Measurements from ENCODE around the gene EXOSC6.
"Not testable (repeated sequence)": the region's sequence is repeated elsewhere in the genome, so short reads cannot be mapped to it uniquely, and the experiment has no call there.

EXOSC6 gene

DNA sequence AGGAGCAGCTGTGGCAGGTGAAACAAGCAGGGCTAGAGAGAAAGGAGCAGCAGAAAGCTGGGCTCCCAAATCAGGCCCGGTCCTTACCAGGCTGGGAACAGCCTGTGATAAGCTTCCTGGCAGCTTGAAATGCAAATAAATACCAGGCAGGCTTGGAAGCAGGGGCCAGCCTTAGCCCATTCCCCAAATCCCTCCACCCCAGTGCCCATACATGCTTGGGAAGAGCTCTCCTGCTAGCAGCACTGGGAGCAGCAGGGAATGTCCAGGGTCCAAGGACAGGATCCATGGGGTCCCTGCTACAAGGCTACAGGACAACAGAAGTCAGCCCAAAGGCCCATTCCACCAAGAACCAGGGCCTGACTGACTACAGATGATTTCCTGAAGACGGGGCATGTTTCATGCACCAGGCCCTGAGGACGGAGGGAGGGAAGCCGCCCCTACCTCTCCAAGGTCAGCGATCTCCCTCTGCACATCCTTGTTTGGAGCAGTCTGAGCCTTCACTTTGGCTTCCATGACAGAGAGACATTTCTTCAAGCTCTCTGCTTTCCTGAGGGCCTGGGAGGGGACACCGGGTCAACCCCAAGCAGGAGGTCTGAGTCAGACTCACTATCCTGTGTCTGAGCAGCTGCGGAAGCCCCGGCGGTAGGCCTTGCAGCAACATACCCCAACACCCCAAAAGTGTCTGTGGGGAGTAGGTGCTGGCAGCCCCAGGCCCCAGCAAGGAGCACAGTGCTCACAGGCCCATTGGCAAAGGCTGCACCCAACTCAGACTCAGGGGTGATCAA lies 2.6 kb upstream of the EXOSC6 start:
- no peak for DNase-seq

DNA sequence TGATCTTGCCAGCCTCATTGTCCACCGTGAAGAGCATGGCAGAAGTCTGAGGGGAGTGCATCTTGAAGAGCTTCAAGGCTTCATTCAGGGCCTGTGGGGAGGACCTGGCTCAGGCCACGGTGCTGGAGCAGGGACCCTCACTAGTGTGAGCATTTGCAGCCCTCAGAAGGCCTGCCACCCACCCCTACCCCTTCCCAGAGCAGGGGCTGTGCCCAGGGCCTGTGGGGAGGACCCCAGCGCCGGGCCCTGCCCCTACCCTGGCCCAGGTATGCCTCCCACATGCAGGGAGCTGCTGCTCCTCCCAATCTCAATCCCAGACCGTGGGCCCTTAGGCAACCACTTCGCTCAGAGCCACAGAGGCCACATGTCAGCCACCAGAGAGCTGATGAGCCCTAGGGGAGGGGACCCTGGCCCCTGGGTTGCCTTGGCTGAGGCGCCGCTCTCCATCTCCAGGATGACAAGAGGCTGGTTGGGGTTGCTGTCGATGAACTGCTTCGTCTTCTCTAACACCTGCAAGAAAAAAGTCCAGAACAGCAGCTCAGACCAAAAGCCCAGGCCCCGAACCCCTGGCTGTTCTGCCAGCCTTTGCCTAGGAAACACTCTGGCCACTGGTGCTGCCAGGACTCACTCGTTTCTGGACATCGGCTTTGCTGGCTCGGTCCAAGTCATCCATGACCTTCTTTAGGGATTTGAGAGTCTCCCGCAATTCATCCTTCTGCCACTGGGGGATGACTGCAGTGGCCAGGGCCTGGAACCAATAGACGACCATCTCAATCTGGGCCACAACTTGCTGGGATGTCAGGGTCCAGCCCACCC lies 1.8 kb upstream of the EXOSC6 start:
- peak; percentile 16 to 19 for DNase-seq

DNA sequence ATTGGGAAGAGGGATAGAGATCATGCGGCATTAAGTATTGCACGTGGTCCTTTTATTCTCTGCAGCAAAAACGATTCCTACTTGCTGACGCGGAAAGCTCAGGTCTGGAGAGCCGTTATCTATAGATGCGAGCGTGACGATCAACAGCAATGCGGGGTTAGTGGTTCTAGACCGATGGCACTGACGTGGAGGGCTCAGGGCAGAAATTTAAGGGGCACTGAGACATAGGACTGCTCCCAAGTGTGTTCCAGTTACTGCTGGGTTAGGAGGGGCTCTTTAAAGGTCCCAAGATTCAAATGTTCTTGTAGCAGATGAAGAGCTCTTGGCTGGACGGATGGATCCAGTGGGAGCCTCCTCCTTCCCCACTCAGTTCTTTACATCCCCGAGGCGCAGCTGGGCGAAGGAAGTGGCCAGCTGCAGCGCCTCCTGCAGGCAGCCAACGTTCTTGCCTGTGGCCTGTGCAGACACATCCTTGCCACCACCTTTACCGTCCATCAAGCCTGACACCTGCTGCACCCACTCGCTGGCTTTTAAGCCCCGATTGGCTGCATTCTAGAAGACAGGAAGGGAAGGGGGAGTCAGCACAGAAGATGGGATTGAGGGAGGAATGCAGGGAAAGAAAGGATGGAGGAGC lies 732 bp upstream of the EXOSC6 start:
- DNase-seq = peak; percentile 26 to 37

DNA sequence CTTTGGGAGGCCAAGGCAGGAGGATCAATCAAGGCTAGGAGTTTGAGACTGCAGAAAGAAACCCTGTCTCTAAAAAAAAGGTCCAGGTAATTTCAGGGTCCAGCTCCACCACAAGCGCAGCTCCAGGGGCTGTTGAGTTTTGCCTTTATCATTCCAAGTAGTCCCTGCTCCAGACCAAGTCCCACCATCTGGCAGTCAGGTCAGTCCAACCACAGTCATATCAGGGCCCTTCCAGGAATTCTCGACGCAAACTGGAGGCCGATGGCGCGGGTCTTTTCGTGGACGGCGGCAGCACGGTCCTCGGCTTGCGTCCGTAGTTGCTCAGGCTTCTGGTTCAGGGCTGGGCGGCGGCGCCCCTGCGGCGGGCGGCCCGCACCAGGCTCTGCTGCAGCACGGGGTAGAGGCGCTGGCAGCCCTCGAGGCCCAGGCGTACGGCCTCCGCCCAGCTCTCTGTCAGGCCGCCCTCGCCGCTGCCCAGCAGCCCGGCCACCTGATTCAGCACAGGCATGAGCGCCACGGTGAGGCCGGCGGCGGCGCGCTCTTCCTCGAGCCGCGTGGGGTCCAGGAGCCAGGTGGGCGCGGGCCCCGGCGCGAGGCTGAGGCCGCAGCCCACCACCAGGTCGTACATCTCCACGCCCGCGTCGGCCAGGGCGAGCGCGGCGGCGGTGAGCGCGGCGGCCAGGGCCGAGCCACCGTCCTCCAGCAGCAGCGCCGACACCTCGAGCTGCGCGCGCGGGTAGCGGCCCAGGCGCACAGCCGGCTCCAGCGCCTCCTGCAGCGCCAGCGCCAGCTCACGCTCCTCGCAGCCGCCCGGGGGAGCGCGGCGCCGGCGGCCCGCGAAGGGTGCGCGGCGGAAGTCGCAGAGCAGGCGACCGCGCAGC lies 752 bp downstream of the EXOSC6 start:
- DNase-seq = peak; percentile 13 to 57

DNA sequence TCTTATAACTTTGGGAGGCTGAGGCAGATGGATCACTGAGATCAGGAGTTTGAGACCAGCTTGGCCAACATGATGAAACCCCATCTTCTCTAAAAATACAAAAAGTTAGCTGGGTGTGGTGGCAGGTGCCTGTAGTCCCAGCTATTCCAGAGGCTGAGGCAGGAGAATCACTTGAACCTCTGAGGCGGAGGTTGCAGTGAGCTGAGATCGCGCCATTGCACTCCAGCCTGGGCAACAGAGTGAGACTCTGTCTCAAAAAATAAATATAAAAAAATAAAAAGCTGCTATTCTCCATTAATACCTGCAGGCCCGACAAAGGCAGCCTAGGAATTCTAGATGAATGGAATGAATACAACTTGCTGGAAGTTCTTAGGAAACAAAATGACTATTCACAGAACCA lies 2.0 kb downstream of the EXOSC6 start:
- DNase-seq = not testable (repeated sequence)

DNA sequence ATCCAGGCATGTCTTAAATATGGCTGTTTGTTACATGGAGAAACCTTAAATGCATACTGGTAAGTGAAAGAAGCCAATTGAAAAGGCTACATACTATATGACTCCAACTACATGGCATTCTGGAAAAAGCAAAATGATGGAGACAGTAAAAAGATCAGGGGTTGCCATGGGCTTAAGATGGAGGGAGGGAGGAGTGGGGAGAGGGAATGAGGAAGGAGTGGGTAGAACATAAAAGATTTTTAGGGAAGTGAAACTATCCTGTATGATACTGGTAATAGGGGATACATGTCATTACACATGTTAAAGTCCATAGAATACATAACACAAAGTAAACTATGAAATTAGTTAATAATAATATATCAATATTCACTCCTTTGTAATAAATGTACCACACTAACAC lies 13.0 kb downstream of the EXOSC6 start:
- not testable (repeated sequence) for DNase-seq

DNA sequence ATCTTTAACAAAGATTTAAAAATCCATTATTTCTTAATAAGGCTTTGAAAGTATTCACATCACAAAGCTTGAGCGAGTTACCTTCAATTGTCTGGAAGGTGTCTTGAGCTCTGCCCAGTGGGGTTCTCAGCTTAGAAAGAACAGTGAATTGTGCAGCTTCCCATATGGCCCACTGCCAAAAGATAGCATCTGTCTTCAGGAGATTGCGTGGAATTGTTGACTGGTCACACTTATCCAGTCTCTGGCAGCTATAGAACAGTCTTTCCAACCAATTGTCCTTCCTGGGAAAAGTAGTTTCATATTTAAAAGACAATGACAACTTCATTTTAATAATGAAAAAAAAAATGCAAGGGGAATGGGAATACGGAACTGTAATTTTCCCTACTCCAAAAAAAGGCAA lies 19.9 kb downstream of the EXOSC6 start:
- DNase-seq = not testable (repeated sequence)

DNA sequence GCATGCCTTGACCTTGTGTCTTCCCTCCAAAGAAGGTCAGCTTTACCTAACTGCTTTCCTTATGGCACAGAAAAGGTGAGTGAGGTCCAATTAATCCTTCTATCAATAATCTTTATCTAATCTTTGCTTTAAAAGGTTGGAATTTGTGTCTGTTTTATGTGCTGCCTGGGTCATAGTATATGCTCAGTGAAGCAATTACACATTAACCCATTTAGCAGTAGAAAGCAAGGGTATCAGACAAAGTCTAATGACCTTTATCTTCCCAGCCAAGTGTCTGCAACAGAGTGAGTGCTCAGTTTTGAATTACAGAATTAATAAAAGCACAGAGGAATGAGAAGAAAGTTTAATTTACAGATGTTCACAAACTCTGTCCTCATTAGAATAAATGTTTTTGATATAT lies 25.7 kb downstream of the EXOSC6 start:
- DNase-seq = not testable (repeated sequence)

DNA sequence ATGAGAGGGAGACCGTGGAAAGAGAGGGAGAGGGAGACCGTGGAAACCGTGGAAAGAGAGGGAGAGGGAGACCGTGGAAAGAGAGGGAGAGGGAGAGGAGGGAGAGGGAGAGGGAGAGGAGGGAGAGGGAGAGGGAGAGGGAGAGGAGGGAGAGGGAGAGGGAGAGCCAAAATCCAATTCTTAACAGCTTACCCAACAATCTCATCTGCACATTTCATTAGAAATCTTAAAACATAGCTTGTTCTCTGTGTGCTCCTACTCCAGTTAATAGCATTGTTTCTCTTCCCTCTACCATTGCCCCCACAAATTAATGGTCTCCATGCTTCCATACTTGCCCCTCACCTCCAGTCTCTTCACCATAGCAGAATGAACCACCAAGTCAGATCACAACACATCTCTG lies 26.3 kb downstream of the EXOSC6 start:
- not testable (repeated sequence) for DNase-seq

DNA sequence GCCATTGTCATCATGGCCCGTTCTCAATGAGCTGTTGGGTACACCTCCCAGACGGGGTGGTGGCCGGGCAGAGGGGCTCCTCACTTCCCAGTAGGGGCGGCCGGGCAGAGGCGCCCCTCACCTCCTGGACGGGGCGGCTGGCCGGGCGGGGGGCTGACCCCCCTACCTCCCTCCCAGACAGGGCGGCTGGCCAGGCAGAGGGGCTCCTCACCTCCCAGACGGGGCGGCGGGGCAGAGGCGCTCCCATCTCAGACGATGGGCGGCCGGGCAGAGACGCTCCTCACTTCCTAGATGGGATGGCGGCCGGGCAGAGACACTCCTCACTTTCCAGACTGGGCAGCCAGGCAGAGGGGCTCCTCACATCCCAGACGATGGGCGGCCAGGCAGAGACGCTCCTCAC lies 27.1 kb downstream of the EXOSC6 start:
- DNase-seq = not testable (repeated sequence)

DNA sequence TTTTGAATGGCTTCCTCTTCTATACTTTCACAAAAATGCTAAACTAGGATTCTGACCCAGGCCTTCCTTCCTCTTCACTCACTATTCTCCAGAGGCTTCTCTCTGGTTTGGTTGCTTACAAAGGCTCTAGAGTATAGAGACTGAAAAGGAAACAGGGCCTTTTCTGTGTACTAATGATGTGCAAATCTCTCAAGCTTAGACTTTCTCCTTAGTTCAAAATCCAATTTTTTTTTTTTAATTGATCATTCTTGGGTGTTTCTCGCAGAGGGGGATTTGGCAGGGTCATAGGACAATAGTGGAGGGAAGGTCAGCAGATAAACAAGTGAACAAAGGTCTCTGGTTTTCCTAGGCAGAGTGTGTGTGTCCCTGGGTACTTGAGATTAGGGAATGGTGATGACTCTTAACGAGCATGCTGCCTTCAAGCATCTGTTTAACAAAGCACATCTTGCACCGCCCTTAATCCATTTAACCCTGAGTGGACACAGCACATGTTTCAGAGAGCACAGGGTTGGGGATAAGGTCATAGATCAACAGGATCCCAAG lies 27.7 kb downstream of the EXOSC6 start:
- not testable (repeated sequence) for DNase-seq

DNA sequence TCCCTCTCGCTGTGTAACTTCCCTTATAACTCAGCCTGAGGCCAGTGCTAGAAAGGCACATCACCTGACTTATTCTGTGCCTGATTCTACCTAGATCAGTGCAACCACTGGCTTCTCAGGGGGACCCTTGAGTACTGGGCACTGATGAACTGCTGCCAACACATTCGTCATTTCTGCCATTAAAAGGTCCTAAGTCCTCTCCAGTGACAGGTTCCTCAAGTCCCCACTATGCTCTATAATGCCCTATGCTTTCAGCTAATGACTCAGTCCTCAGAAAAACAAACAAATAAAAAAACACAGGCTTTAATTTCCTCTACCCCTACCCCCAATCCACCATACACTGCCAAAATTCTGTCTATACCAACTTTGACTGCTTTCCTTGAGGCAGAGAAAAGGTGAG lies 28.5 kb downstream of the EXOSC6 start:
- DNase-seq = not testable (repeated sequence)

DNA sequence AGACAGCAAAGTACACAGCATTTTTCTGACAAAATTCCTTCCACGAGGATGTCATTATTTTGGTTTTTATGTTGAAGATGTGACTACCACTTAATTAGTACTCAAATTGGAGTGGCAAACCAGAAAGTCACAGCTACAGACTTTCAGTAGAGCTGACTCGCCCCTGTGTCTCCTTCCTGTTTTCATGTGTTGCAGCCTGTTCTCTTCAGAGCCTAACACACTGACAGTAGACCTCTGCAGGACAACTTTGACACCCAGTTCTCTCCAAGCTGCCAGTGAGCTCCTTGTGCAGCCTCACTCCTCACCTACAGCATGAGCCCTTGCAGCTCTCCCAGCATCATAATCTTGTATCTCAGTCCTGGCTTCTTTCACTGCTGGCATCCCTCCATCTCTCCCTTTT lies 29.2 kb downstream of the EXOSC6 start:
- not testable (repeated sequence) for DNase-seq

DNA sequence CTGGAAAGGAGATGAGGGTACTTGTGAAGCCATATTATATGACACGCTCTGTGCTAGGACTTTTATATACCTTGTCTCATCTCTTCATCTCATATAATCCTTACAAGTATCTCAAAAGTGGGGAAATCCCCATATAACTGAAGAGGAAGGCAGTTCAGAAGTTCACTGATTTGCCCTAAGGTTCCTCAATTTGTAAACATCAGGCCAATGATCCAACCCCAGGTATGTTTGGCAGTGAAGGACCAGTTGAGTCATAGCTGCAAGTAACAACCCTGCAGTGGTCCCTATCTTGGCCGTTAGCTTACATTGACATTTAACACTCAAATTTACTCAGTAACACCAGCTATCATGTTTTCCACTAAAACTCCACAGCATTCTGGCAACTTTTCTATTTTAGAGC lies 33.2 kb downstream of the EXOSC6 start:
- not testable (repeated sequence) for DNase-seq

DNA sequence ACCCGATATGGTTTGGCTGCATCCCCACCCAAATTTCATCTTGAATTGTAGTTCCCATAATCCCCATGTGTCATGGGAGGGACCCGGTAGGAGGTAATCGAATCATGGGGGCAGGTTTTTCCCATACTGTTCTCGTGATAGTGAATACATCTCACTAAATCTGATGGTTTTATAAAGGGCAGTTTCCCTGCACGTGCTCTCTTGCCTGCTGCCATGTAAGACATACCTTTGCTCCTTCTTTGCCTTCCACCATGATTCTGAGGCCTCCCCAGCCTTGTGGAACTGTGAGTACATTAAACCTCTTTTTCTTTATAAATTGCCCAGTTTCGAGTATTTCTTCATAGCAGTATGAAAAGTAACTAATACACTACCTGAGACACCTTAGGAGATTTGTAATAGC lies 45.4 kb downstream of the EXOSC6 start:
- not testable (repeated sequence) for DNase-seq

DNA sequence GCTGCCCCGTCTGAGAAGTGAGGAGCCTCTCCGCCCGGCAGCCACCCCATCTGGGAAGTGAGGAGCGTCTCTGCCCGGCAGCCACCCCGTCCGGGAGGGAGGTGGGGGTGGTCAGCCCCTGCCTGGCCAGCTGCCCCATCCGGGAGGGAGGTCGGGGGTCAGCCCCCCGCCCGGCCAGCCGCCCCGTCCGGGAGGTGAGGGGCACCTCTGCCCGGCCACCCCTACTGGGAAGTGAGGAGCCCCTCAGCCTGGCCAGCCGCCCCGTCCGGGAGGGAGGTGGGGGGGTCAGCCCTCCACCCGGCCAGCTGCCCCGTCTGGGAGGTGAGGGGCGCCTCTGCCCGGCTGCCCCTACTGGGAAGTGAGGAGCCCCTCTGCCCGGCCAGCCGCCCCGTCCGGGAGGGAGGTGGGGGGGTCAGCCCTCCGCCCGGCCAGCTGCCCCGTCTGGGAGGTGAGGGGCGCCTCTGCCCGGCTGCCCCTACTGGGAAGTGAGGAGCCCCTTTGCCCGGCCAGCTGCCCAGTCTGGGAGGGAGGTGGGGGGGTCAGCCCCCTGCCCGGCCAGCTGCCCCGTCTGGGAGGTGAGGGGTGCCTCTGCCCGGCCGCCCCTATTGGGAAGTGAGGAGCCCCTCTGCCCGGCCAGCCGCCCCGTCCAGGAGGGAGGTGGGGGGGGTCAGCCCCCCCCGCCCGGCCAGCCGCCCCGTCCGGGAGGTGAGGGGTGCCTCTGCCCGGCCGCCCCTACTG lies 46.9 kb downstream of the EXOSC6 start:
- not testable (repeated sequence) for DNase-seq

DNA sequence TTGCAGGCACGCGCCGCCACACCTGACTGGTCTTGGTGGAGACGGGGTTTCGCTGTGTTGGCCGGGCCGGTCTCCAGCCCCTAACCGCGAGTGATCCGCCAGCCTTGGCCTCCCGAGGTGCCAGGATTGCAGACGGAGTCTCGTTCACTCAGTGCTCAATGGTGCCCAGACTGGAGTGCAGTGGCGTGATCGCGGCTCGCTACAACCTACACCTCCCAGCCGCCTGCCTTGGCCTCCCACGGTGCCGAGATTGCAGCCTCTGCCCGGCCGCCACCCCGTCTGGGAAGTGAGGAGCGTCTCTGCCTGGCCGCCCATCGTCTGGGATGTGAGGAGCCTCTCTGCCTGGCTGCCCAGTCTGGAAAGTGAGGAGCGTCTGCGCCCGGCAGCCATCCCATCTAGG lies 47.7 kb downstream of the EXOSC6 start:
- DNase-seq = not testable (repeated sequence)

DNA sequence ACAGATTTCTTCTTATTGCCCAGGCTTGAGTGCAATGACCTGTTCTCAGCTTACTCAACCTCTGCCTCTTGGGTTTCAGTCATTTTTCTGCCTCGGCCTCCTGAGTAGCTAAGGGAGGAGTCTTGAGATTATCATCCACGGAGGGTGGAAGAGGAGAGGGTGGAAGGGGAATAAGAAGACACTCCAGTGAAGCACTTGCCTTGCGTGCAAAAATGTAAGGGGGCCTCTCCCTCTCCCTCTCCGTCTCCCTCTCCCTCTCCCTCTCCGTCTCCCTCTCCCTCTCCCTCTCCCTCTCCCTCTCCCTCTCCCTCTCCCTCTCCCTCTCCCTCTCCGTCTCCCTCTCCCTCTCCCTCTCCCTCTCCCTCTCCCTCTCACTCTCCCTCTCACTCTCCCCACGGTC lies 48.2 kb downstream of the EXOSC6 start:
- DNase-seq = not testable (repeated sequence)

DNA sequence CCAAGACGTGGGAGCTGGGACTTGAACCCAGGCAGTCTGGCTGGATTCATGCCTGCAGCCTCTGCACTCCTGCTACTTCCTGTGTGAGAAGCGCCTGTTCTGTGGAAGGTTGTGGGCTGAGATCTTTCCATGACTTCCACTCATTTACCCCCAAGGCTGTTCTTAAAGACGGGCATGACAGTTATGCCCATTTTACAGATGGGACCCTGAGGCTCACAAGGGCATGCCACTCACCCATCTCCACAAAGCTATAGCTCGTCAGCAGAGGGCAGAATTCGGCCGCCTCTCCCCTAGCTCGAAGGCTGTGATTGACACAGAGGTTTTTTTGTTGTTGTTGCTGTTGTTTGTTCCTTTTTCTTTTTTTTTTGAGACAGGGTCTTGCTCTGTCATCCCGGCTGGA lies 51.7 kb downstream of the EXOSC6 start:
- not testable (repeated sequence) for DNase-seq

DNA sequence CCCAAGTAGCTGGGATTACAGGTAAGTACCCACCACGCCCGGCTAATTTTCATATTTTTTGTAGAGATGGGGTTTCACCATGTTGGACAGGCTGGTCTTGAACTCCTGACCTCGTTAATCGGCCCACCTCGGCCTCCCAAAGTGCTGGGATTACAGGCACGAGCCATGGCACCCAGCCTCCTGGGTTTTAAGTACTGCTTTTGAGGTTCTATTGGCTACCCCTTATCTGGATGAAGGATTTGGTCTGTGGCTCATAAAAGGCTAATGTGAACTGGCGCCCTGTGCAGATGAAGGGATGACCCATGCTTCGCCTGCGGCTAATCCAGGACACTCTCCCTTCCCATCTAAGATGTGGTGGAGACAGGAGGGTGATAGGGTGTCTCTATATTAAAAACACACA lies 52.6 kb downstream of the EXOSC6 start:
- not testable (repeated sequence) for DNase-seq

DNA sequence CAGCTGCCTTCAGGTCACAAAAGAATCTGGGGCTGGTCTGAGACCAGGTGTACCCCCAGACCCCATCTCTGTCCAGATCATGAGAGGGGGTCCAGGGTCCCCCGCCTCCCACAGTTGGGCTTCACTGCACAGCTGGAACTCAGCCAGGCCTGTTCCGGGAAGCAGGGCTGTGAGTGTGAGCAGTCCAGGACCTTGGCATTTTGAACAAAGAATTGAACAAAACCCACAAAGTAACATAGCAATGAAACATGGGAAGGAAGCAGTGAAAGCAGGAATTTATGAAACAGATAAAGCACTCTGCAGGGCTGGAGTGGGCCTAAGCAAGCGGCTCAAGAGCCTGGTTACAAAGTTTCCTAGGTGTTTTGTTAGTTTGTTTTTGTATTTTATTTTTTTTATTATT lies 53.1 kb downstream of the EXOSC6 start:
- not testable (repeated sequence) for DNase-seq

Measured in SHP77 (cell line).